HCT116 (cell line): ENCODE data around the gene PPM1J. TPM values are rescaled to one million over a fixed set of nuclear protein-coding genes. Genes with fewer than 3 reads are reported as not detected.

Experiments used
- ATAC-seq: fragments of 200-7000 bp; cut with Tn5 transposase; 2 replicates; pipeline ENCODE4 v1.9.1; 2020; ENCODE audit warnings: mild to moderate bottlenecking, moderate library complexity
- BruUV-seq: library from RNA; stranded (reverse); fragments of 400-500 nt; replicated peaks from 2 replicates; lab custom pipeline; 2021; lab: Mats Ljungman, UMichigan
- CTCF ChIA-PET: fragments of 300-600 bp; sonication (Branson Sonifier 250); formaldehyde crosslinking; loops from one replicate; lab custom pipeline; 2021; ENCODE audit warnings: antibody characterized with exemption; lab: Charles Lee
- POLR2A ChIA-PET: fragments of 300-600, 350-600 bp; sonication (Branson Sonifier 250); formaldehyde crosslinking; loops from one replicate; lab custom pipeline; 2021; ENCODE audit warnings: antibody characterized with exemption; lab: Charles Lee
- RAD21 ChIA-PET, 2 experiments: fragments of 300-600 bp; sonication (Branson Sonifier 250); formaldehyde crosslinking; loops; one replicate each; lab custom pipeline; 2023; ENCODE audit warnings: low total read pairs in 2 of 2; ENCODE audit not compliant: uncharacterized antibody in 2 of 2, unreplicated experiment in 2 of 2, low non-redundant PET in 1 of 2; lab: Charles Lee
- DNase-seq: peaks from one replicate; pipeline ENCODE4 v3.0.0-alpha.2; 2010; ENCODE audit warnings: low read depth, low spot score
- H2AFZ ChIP-seq: fragments of 200-600 bp; shearing (Covaris generic), sonication (generic); 2 replicates; pipeline ENCODE4 v1.6.1; 2017; ENCODE audit warnings: low read depth, mixed run types, mixed read lengths, antibody characterized with exemption, low read length; ENCODE audit not compliant: poor library complexity, severe bottlenecking
- H3K27ac ChIP-seq: 2 replicates; pipeline ENCODE4 v1.5.1; 2012; ENCODE audit warnings: low read depth, low read length
- H3K27me3 ChIP-seq: fragments of 200-600 bp; sonication (generic); 2 replicates; pipeline ENCODE4 v1.6.1; 2016; ENCODE audit warnings: mixed run types, low read length, mixed read lengths; ENCODE audit not compliant: insufficient read depth
- H3K36me3 ChIP-seq, 2 experiments: fragments of 200-500 bp in 1 of 2; fragments of 200-600 bp in 1 of 2; sonication (Bioruptor generic) in 1 of 2; sonication (generic) in 1 of 2; 2 replicates each; pipeline versions ENCODE4 v1.5.1 to v1.6.1; 2014 to 2016; ENCODE audit warnings: low read length in 2 of 2, inconsistent platforms in 1 of 2, mixed read lengths in 1 of 2, mixed run types in 1 of 2; ENCODE audit not compliant: insufficient read depth in 2 of 2, control insufficient read depth in 1 of 2
- H3K4me1 ChIP-seq, 2 experiments: fragments of 200-600 bp in 1 of 2; sonication (generic) in 1 of 2; 2 replicates each; pipeline versions ENCODE4 v1.5.1 to v1.6.1; 2012 to 2017; ENCODE audit warnings: low read length in 2 of 2, inconsistent platforms in 1 of 2, mild to moderate bottlenecking in 1 of 2, mixed read lengths in 1 of 2, mixed run types in 1 of 2, moderate library complexity in 1 of 2; ENCODE audit not compliant: insufficient read depth in 2 of 2, control insufficient read depth in 1 of 2
- H3K4me2 ChIP-seq: fragments of 200-600 bp; sonication (generic); 2 replicates; pipeline ENCODE4 v1.6.1; 2017; ENCODE audit warnings: mixed run types, low read length, mixed read lengths
- H3K4me3 ChIP-seq, 2 experiments: fragments of 200-600 bp in 1 of 2; sonication (generic) in 1 of 2; replicated peaks in 1 of 2; 2 replicates each; pipeline ENCODE4 v1.5.1; 2011 to 2016; ENCODE audit warnings: low read length in 2 of 2, control low read depth in 1 of 2, low read depth in 1 of 2, mild to moderate bottlenecking in 1 of 2, mixed read lengths in 1 of 2, mixed run types in 1 of 2
- H3K79me2 ChIP-seq: fragments of 200-600 bp; sonication (generic); 2 replicates; pipeline ENCODE4 v1.6.1; 2017; ENCODE audit warnings: mild to moderate bottlenecking, mixed run types, low read length, moderate library complexity, mixed read lengths; ENCODE audit not compliant: insufficient read depth
- H3K9ac ChIP-seq: fragments of 200-600 bp; sonication (generic); 2 replicates; pipeline ENCODE4 v1.6.1; 2016; ENCODE audit warnings: low read length, mixed read lengths
- H3K9me2 ChIP-seq: fragments of 200-600 bp; sonication (generic), shearing (Covaris generic); 2 replicates; pipeline ENCODE4 v1.6.1; 2017; ENCODE audit warnings: mixed run types, mild to moderate bottlenecking, moderate library complexity; ENCODE audit not compliant: insufficient read depth
- H3K9me3 ChIP-seq, 2 experiments: fragments of 200-500 bp in 1 of 2; fragments of 200-600 bp in 1 of 2; sonication (Bioruptor generic) in 1 of 2; sonication (generic) in 1 of 2; 2 replicates each; pipeline ENCODE4 v1.6.1; 2014 to 2017; ENCODE audit warnings: low read length in 2 of 2, mixed read lengths in 2 of 2, inconsistent platforms in 1 of 2, low read depth in 1 of 2, mild to moderate bottlenecking in 1 of 2, mixed run types in 1 of 2, moderate library complexity in 1 of 2; ENCODE audit not compliant: control insufficient read depth in 1 of 2, insufficient read depth in 1 of 2
- H4K20me1 ChIP-seq: fragments of 200-600 bp; sonication (generic), shearing (Covaris generic); 2 replicates; pipeline ENCODE4 v1.6.1; 2017; ENCODE audit warnings: mixed run types, mild to moderate bottlenecking, moderate library complexity; ENCODE audit not compliant: insufficient read depth
- ATF3 ChIP-seq: IDR thresholded peaks from 2 replicates; pipeline ENCODE4 v1.6.1; 2012
- CEBPB ChIP-seq: IDR thresholded peaks from 2 replicates; pipeline ENCODE4 v1.6.1; 2012; ENCODE audit warnings: low read depth
- FOSL1 ChIP-seq: IDR thresholded peaks from 2 replicates; pipeline ENCODE4 v1.6.1; 2012; ENCODE audit warnings: low read depth
- SIN3A ChIP-seq: IDR thresholded peaks from 2 replicates; pipeline ENCODE4 v1.6.1; 2012; ENCODE audit warnings: low read depth
- SP1 ChIP-seq: IDR thresholded peaks from 2 replicates; pipeline ENCODE4 v1.6.1; 2012; ENCODE audit warnings: low read depth
- TCF7L2 ChIP-seq: IDR thresholded peaks from 2 replicates; pipeline ENCODE4 v1.7.0; 2011; ENCODE audit warnings: borderline replicate concordance, inconsistent platforms; ENCODE audit not compliant: insufficient read depth, insufficient read length; ENCODE audit errors: extremely low read depth
- ZFX ChIP-seq: fragments of 450-650 bp; IDR thresholded peaks from 2 replicates; pipeline ENCODE4 v1.6.1; 2017
- intact Hi-C: fragments of 100-400 bp; cut with micrococcal nuclease; formaldehyde crosslinking; loops from 2 replicates; pipeline ENCODE4 v1.10.0; 2022
- total RNA-seq: library from RNA; stranded (reverse); gene quantifications from one replicate; pipeline ENCODE4 v1.2.1, GENCODE V29; 2021; ENCODE audit not compliant: unreplicated experiment
- TF ChIP-seq, protein P1 (sequence below): IDR thresholded peaks from 2 replicates; pipeline ENCODE4 v1.6.1; 2011; ENCODE audit warnings: mild to moderate bottlenecking, low read length, moderate library complexity; ENCODE audit not compliant: insufficient replicate concordance; ENCODE audit errors: extremely low read depth

The PPM1J gene
- total RNA-seq, 1 experiment from 2014 or later, result 7.5 TPM

- intact Hi-C loops, result no loop called here
- ChIA-PET CTCF (interaction anchor here (0.8 to 1.3 kb wide), 2 partner anchors 25 to 307 kb away, joined by 3 read pairs; no protein-coding TSS in a partner anchor), POLR2A (interaction anchor here (1.2 to 2.4 kb wide), 2 partner anchors 17 to 24 kb away, joined by 3 to 9 read pairs; partner anchors contain the start of gene MOV10), RAD21 (no interaction called here)
- no peaks in the 10 kb centered on the region for H4K20me1 ChIP-seq
- BruUV-seq, result no TSS peak
- no peak overlapping the region for H3K4me3 ChIP-seq
- peaks cover 7 to 30% of the 10 kb centered on the region in 2 experiments for H3K36me3 ChIP-seq
- H3K27ac ChIP-seq, result peak overlapping the region; percentile 73
- H3K9ac ChIP-seq, result no peak overlapping the region
- no peak for DNase-seq
- no peaks in the 10 kb centered on the region for H3K27me3 ChIP-seq
- peak; percentile 40 for TF ChIP-seq TCF7L2
- no peak for TF ChIP-seq ATF3
- TF ChIP-seq, protein P1, sequence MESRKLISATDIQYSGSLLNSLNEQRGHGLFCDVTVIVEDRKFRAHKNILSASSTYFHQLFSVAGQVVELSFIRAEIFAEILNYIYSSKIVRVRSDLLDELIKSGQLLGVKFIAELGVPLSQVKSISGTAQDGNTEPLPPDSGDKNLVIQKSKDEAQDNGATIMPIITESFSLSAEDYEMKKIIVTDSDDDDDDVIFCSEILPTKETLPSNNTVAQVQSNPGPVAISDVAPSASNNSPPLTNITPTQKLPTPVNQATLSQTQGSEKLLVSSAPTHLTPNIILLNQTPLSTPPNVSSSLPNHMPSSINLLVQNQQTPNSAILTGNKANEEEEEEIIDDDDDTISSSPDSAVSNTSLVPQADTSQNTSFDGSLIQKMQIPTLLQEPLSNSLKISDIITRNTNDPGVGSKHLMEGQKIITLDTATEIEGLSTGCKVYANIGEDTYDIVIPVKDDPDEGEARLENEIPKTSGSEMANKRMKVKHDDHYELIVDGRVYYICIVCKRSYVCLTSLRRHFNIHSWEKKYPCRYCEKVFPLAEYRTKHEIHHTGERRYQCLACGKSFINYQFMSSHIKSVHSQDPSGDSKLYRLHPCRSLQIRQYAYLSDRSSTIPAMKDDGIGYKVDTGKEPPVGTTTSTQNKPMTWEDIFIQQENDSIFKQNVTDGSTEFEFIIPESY, result no peak
- TF ChIP-seq ZFX, result no peak
- TF ChIP-seq CEBPB, result no peak
- TF ChIP-seq FOSL1, result no peak
- no peak for TF ChIP-seq SIN3A
- TF ChIP-seq SP1, result no peak
- no peak overlapping the region for H2AFZ ChIP-seq
- H3K9me2 ChIP-seq, result no peaks in the 10 kb centered on the region
- peak; percentile 52; the same call in 1 of the 2 replicates for ATAC-seq
- H3K4me1 ChIP-seq, result peaks cover 37 to 51% of the 10 kb centered on the region in 2 experiments
- H3K4me2 ChIP-seq, result peak overlapping the region; percentile 76
- H3K79me2 ChIP-seq, result peaks cover 7% of the 10 kb centered on the region; the same call in 1 of the 2 replicates
- H3K9me3 ChIP-seq, result no peaks in the 10 kb centered on the region
Observed at GRCh38 chr1:112698366-112699310, 16.5 kb downstream of the PPM1J start.
